NCI-H510A (cell line): ENCODE data around the gene HOXB8.

Source experiments
- DNase-seq: peaks from one replicate; lab custom pipeline; 2025; lab: John Stamatoyannopoulos, UW

Gene HOXB8

GRCh38 chr17:48567646-48568354, 47.3 kb downstream of the HOXB8 start:
- DNase-seq = no peak

- DNase-seq = no peak
Observed at GRCh38 chr17:48567209-48567608, 47.9 kb downstream of the HOXB8 start.

- no peak for DNase-seq
Observed at GRCh38 chr17:48566717-48567116, 48.4 kb downstream of the HOXB8 start.

GRCh38 chr17:48565925-48566710, 49.0 kb downstream of the HOXB8 start:
- DNase-seq = no peak

- no peak for DNase-seq
Observed at GRCh38 chr17:48565022-48565554, 50.0 kb downstream of the HOXB8 start.

GRCh38 chr17:48564188-48565021, 50.7 kb downstream of the HOXB8 start:
- no peak for DNase-seq

GRCh38 chr17:48563867-48564187, 51.3 kb downstream of the HOXB8 start:
- no peak for DNase-seq

GRCh38 chr17:48563385-48563838, 51.7 kb downstream of the HOXB8 start:
- DNase-seq = no peak

GRCh38 chr17:48562934-48563333, 52.2 kb downstream of the HOXB8 start:
- no peak for DNase-seq
